Astrocyte (in vitro differentiated cells and primary cell): ENCODE data around the gene ZBTB18. TPM values are rescaled to one million over a fixed set of nuclear protein-coding genes. Genes with fewer than 3 reads are reported as not detected.

ENCODE experiments used
- DNase-seq: peaks from one replicate; pipeline ENCODE4 v3.0.0-alpha.2; 2010; ENCODE audit warnings: low read depth
- FAIRE-seq: peaks from 2 replicates; lab custom pipeline; 2011; peaks lifted over from hg19 to GRCh38; lab: Jason Lieb, UNC
- H2AFZ ChIP-seq: 2 replicates; pipeline ENCODE4 v1.6.0; 2012; ENCODE audit warnings: low read depth, low read length, inconsistent platforms
- H3K27ac ChIP-seq: 2 replicates; pipeline ENCODE4 v1.5.1; 2011; ENCODE audit warnings: low read depth, low read length, inconsistent platforms
- H3K27me3 ChIP-seq: 2 replicates; pipeline ENCODE4 v1.6.0; 2011; ENCODE audit warnings: low read length, inconsistent platforms; ENCODE audit not compliant: insufficient read depth
- H3K36me3 ChIP-seq: 2 replicates; pipeline ENCODE4 v1.5.1; 2011; ENCODE audit warnings: low read length, inconsistent platforms; ENCODE audit not compliant: insufficient read depth
- H3K4me1 ChIP-seq: 2 replicates; pipeline ENCODE4 v1.5.1; 2011; ENCODE audit warnings: low read length, inconsistent platforms; ENCODE audit not compliant: insufficient read depth
- H3K4me2 ChIP-seq: 2 replicates; pipeline ENCODE4 v1.6.0; 2012; ENCODE audit warnings: low read length, inconsistent platforms
- H3K4me3 ChIP-seq: 2 replicates; pipeline ENCODE4 v1.5.1; 2011; ENCODE audit warnings: low read depth, mild to moderate bottlenecking, low read length, inconsistent platforms; ENCODE audit not compliant: insufficient read depth
- H3K79me2 ChIP-seq: 2 replicates; pipeline ENCODE4 v1.6.0; 2012; ENCODE audit warnings: mild to moderate bottlenecking, low read length, inconsistent platforms; ENCODE audit not compliant: insufficient read depth
- H3K9ac ChIP-seq: 2 replicates; pipeline ENCODE4 v1.6.0; 2012; ENCODE audit warnings: mild to moderate bottlenecking, low read length, inconsistent platforms
- H3K9me3 ChIP-seq: 2 replicates; pipeline ENCODE4 v1.5.1; 2012; ENCODE audit warnings: low read depth, mild to moderate bottlenecking, low read length, inconsistent platforms; ENCODE audit not compliant: insufficient read depth
- H4K20me1 ChIP-seq: 2 replicates; pipeline ENCODE4 v1.6.0; 2012; ENCODE audit warnings: low read length, inconsistent platforms; ENCODE audit not compliant: insufficient read depth
- H3K27ac Mint-ChIP-seq: one replicate; pipeline ENCODE4 v1.8.0; 2021; ENCODE audit warnings: mild to moderate bottlenecking, mixed read lengths; ENCODE audit not compliant: unreplicated experiment
- H3K27me3 Mint-ChIP-seq: one replicate; pipeline ENCODE4 v1.8.0; 2021; ENCODE audit warnings: low read depth, mixed read lengths; ENCODE audit not compliant: unreplicated experiment
- H3K36me3 Mint-ChIP-seq: one replicate; pipeline ENCODE4 v1.8.0; 2021; ENCODE audit warnings: low read depth, mixed read lengths; ENCODE audit not compliant: unreplicated experiment
- H3K4me1 Mint-ChIP-seq: one replicate; pipeline ENCODE4 v1.8.0; 2021; ENCODE audit warnings: low read depth, mixed read lengths; ENCODE audit not compliant: unreplicated experiment
- H3K4me3 Mint-ChIP-seq: one replicate; pipeline ENCODE4 v1.8.0; 2021; ENCODE audit warnings: mild to moderate bottlenecking, moderate library complexity, mixed read lengths; ENCODE audit not compliant: unreplicated experiment
- H3K9me3 Mint-ChIP-seq: one replicate; pipeline ENCODE4 v1.8.0; 2021; ENCODE audit warnings: mild to moderate bottlenecking, mixed read lengths; ENCODE audit not compliant: unreplicated experiment
- CTCF ChIP-seq: IDR thresholded peaks from 2 replicates; pipeline ENCODE4 v1.5.1; 2011; ENCODE audit warnings: low read depth, mild to moderate bottlenecking, inconsistent platforms, low read length, moderate library complexity; ENCODE audit not compliant: insufficient read depth
- EZH2 ChIP-seq: IDR thresholded peaks from 2 replicates; pipeline ENCODE4 v1.6.1; 2012; ENCODE audit warnings: mild to moderate bottlenecking, low read length, inconsistent platforms; ENCODE audit not compliant: insufficient read depth
- total RNA-seq: library from RNA; stranded (reverse); gene quantifications from 2 replicates; pipeline ENCODE4 v1.2.1, GENCODE V29; 2021

Gene ZBTB18
- total RNA-seq, 1 donor from 2014 or later, result 19.2 TPM

GRCh38 chr1:244062156-244062725, 11.2 kb downstream of the ZBTB18 start:
- Histone ChIP-seq H3K79me2 (no peaks in the 10 kb centered on the region), H3K27me3 (no peaks in the 10 kb centered on the region), H3K4me2 (no peak overlapping the region), H4K20me1 (no peaks in the 10 kb centered on the region), H3K4me3 (no peak overlapping the region), H3K36me3 (no peaks in the 10 kb centered on the region), H3K27ac (no peak overlapping the region), H3K9me3 (no peaks in the 10 kb centered on the region), H3K4me1 (peaks cover 14% of the 10 kb centered on the region), H3K9ac (no peak overlapping the region), H2AFZ (no peak overlapping the region)
- H3K4me3 Mint-ChIP-seq, result no peak overlapping the region
- no peaks in the 10 kb centered on the region for H3K36me3 Mint-ChIP-seq
- TF ChIP-seq EZH2 (no peak), CTCF (no peak)
- FAIRE-seq (no peak), DNase-seq (no peak)
- no peaks in the 10 kb centered on the region for H3K9me3 Mint-ChIP-seq
- peak overlapping the region; percentile 34 for H3K27ac Mint-ChIP-seq
- H3K4me1 Mint-ChIP-seq, result peaks cover 15% of the 10 kb centered on the region
- H3K27me3 Mint-ChIP-seq, result no peaks in the 10 kb centered on the region

- Mint-ChIP-seq H3K36me3 (no peaks in the 10 kb centered on the region), H3K27me3 (no peaks in the 10 kb centered on the region), H3K9me3 (no peaks in the 10 kb centered on the region), H3K4me3 (no peak overlapping the region), H3K27ac (no peak overlapping the region), H3K4me1 (peaks cover 9% of the 10 kb centered on the region)
- no peak overlapping the region for H3K27ac ChIP-seq
- H3K4me3 ChIP-seq, result no peak overlapping the region
- H2AFZ ChIP-seq, result no peak overlapping the region
- FAIRE-seq (no peak), DNase-seq (no peak)
- H3K4me2 ChIP-seq, result no peak overlapping the region
- TF ChIP-seq EZH2 (no peak), CTCF (no peak)
- no peaks in the 10 kb centered on the region for H3K36me3 ChIP-seq
- H3K4me1 ChIP-seq, result peaks cover 19% of the 10 kb centered on the region
- H3K27me3 ChIP-seq, result no peaks in the 10 kb centered on the region
- no peaks in the 10 kb centered on the region for H3K79me2 ChIP-seq
- no peaks in the 10 kb centered on the region for H3K9me3 ChIP-seq
- H4K20me1 ChIP-seq, result no peaks in the 10 kb centered on the region
- no peak overlapping the region for H3K9ac ChIP-seq
Observed at GRCh38 chr1:244063498-244063897, 12.4 kb downstream of the ZBTB18 start.

GRCh38 chr1:244064621-244065020, 13.5 kb downstream of the ZBTB18 start:
- H3K36me3 ChIP-seq, result no peaks in the 10 kb centered on the region
- DNase-seq (no peak), FAIRE-seq (no peak)
- no peaks in the 10 kb centered on the region for H4K20me1 ChIP-seq
- H3K79me2 ChIP-seq, result no peaks in the 10 kb centered on the region
- no peaks in the 10 kb centered on the region for H3K9me3 ChIP-seq
- no peak overlapping the region for H3K4me2 ChIP-seq
- no peaks in the 10 kb centered on the region for H3K27me3 Mint-ChIP-seq
- H3K4me1 Mint-ChIP-seq, result peaks cover 9% of the 10 kb centered on the region
- H2AFZ ChIP-seq, result no peak overlapping the region
- H3K36me3 Mint-ChIP-seq, result no peaks in the 10 kb centered on the region
- H3K27me3 ChIP-seq, result no peaks in the 10 kb centered on the region
- no peak overlapping the region for H3K27ac Mint-ChIP-seq
- H3K4me3 Mint-ChIP-seq, result no peak overlapping the region
- H3K27ac ChIP-seq, result no peak overlapping the region
- peaks cover 19% of the 10 kb centered on the region for H3K4me1 ChIP-seq
- no peak for TF ChIP-seq EZH2
- H3K9ac ChIP-seq, result no peak overlapping the region
- H3K4me3 ChIP-seq, result no peak overlapping the region
- H3K9me3 Mint-ChIP-seq, result no peaks in the 10 kb centered on the region
